Endothelial cell of umbilical vein (primary cell): ENCODE measurements around the gene EFCAB13. TPM values are rescaled to one million over a fixed set of nuclear protein-coding genes. Genes with fewer than 3 reads are reported as not detected.

Experiments
- BruUV-seq: library from RNA; stranded (reverse); fragments of 400-500 nt; replicated peaks from 2 replicates; lab custom pipeline; 2021; lab: Mats Ljungman, UMichigan
- CTCF ChIA-PET: fragments of 300-600, 350-600 bp; sonication (Branson Sonifier 250); formaldehyde crosslinking; loops from one replicate; lab custom pipeline; 2021; ENCODE audit warnings: antibody characterized with exemption, inconsistent platforms; lab: Charles Lee
- POLR2A ChIA-PET: fragments of 300-600, 350-600 bp; sonication (Branson Sonifier 250); formaldehyde crosslinking; loops from one replicate; lab custom pipeline; 2021; ENCODE audit warnings: antibody characterized with exemption, inconsistent platforms; lab: Charles Lee
- DNase-seq: peaks from one replicate; pipeline ENCODE4 v3.0.0-alpha.2; 2011; ENCODE audit warnings: low read depth, low spot score
- FAIRE-seq: peaks from 2 replicates; lab custom pipeline; 2011; peaks lifted over from hg19 to GRCh38; lab: Jason Lieb, UNC
- H2AFZ ChIP-seq: 2 replicates; pipeline ENCODE4 v1.6.0; 2012; ENCODE audit warnings: low read depth, low read length, control low read depth, inconsistent platforms
- H3K27ac ChIP-seq: 2 replicates; pipeline ENCODE4 v1.5.1; 2011; ENCODE audit warnings: low read depth, mild to moderate bottlenecking, control low read depth, low read length, moderate library complexity; ENCODE audit not compliant: insufficient read depth
- H3K27me3 ChIP-seq, 2 experiments: 2 replicates each; pipeline versions ENCODE4 v1.6.0 to v1.6.1; 2011; ENCODE audit warnings: low read length in 2 of 2, mixed read lengths in 1 of 2; ENCODE audit not compliant: control insufficient read depth in 2 of 2, insufficient read depth in 2 of 2
- H3K36me3 ChIP-seq, 2 experiments: 2 replicates in 1 of 2; 3 replicates in 1 of 2; pipeline ENCODE4 v1.5.1; 2011; ENCODE audit warnings: low read length in 2 of 2, mild to moderate bottlenecking in 1 of 2, moderate library complexity in 1 of 2; ENCODE audit not compliant: control insufficient read depth in 2 of 2, insufficient read depth in 2 of 2; ENCODE audit errors: extremely low read depth in 1 of 2
- H3K4me1 ChIP-seq: 3 replicates; pipeline ENCODE4 v1.5.1; 2011; ENCODE audit warnings: mild to moderate bottlenecking, low read length; ENCODE audit not compliant: control insufficient read depth, insufficient read depth; ENCODE audit errors: extremely low read depth
- H3K4me2 ChIP-seq: 2 replicates; pipeline ENCODE4 v1.6.1; 2011; ENCODE audit warnings: low read length, control low read depth, mixed read lengths; ENCODE audit not compliant: insufficient read depth
- H3K4me3 ChIP-seq, 3 experiments: fragments of 200-600 bp in 1 of 3; sonication (generic), shearing (Covaris generic) in 1 of 3; replicated peaks in 1 of 3; 2 replicates each; pipeline ENCODE4 v1.5.1; 2011 to 2016; ENCODE audit warnings: control low read depth in 3 of 3, low read length in 3 of 3, mild to moderate bottlenecking in 2 of 3, inconsistent platforms in 1 of 3, low read depth in 1 of 3, moderate library complexity in 1 of 3; ENCODE audit not compliant: insufficient read depth in 1 of 3
- H3K79me2 ChIP-seq: 2 replicates; pipeline ENCODE4 v1.6.0; 2012; ENCODE audit warnings: low read length, inconsistent platforms; ENCODE audit not compliant: control insufficient read depth, insufficient read depth
- H3K9ac ChIP-seq: replicated peaks from 2 replicates; pipeline ENCODE3; 2011; ENCODE audit warnings: low read length, control low read depth; ENCODE audit not compliant: insufficient read depth; ENCODE audit errors: extremely low read depth
- H3K9me1 ChIP-seq: replicated peaks from 3 replicates; pipeline ENCODE4 v1.6.0; 2011; ENCODE audit warnings: mild to moderate bottlenecking, low read length; ENCODE audit not compliant: control insufficient read depth, insufficient read depth; ENCODE audit errors: extremely low read depth
- H3K9me3 ChIP-seq: replicated peaks from 2 replicates; pipeline ENCODE4 v1.5.1; 2012; ENCODE audit warnings: low read length, inconsistent platforms; ENCODE audit not compliant: control insufficient read depth, insufficient read depth
- H4K20me1 ChIP-seq: replicated peaks from 2 replicates; pipeline ENCODE3; 2011; ENCODE audit warnings: mild to moderate bottlenecking, low read length; ENCODE audit not compliant: control insufficient read depth, insufficient read depth; ENCODE audit errors: extremely low read depth
- CTCF ChIP-seq, 2 donors: IDR thresholded peaks; 1 replicate in 1 of 2; 2 replicates in 1 of 2; pipeline ENCODE4 v1.5.1; 2011; ENCODE audit warnings: low read length in 2 of 2, mild to moderate bottlenecking in 2 of 2, moderate library complexity in 2 of 2, control low read depth in 1 of 2, inconsistent platforms in 1 of 2, low read depth in 1 of 2; ENCODE audit not compliant: insufficient read depth in 1 of 2; ENCODE audit errors: extremely low read depth in 1 of 2
- EZH2 ChIP-seq: IDR thresholded peaks from 2 replicates; pipeline ENCODE4 v1.6.1; 2012; ENCODE audit warnings: borderline replicate concordance, low read depth, mild to moderate bottlenecking, moderate library complexity, low read length, inconsistent platforms; ENCODE audit not compliant: severe bottlenecking
- FOS ChIP-seq: IDR thresholded peaks from 2 replicates; pipeline ENCODE4 v1.6.1; 2011; ENCODE audit warnings: mild to moderate bottlenecking, low read length, moderate library complexity, borderline replicate concordance; ENCODE audit not compliant: insufficient read depth
- GATA2 ChIP-seq: IDR thresholded peaks from 2 replicates; pipeline ENCODE4 v1.7.0; 2011; ENCODE audit warnings: low read depth, mild to moderate bottlenecking, moderate library complexity, mixed read lengths, low read length; ENCODE audit not compliant: insufficient read length, insufficient read depth
- JUN ChIP-seq: IDR thresholded peaks from 2 replicates; pipeline ENCODE4 v1.6.1; 2011; ENCODE audit warnings: borderline replicate concordance, low read depth; ENCODE audit not compliant: insufficient read length, insufficient read depth
- MAX ChIP-seq: IDR thresholded peaks from 2 replicates; pipeline ENCODE4 v1.6.1; 2011; ENCODE audit not compliant: insufficient read depth, insufficient read length
- MYC ChIP-seq: IDR thresholded peaks from one replicate; pipeline ENCODE4 v1.6.1; 2011; ENCODE audit warnings: mild to moderate bottlenecking, low read depth, low read length
- POLR2A ChIP-seq: IDR thresholded peaks from 2 replicates; pipeline ENCODE4 v1.6.1; 2012; ENCODE audit warnings: low read depth, mild to moderate bottlenecking, control low read depth, low read length
- POLR2AphosphoS5 ChIP-seq: IDR thresholded peaks from 2 replicates; pipeline ENCODE4 v1.6.1; 2012; ENCODE audit warnings: low read depth, mild to moderate bottlenecking, control low read depth, low read length, moderate library complexity; ENCODE audit not compliant: insufficient read depth
- dilution Hi-C: fragments of 300-500 bp; cut with MboI; formaldehyde crosslinking; loops from one replicate; pipeline ENCODE4 v1.15.0; 2019; ENCODE audit warnings: low sequenced_read_pairs; ENCODE audit not compliant: extremely low pct_ligation_motif_present
- intact Hi-C: fragments of 100-400 bp; cut with micrococcal nuclease; formaldehyde crosslinking; loops from one replicate; pipeline ENCODE4 v1.10.0; 2022
- polyA plus RNA-seq, 4 experiments: library from polyadenylated mRNA; depleted of rRNA in 3 of 4; stranded (reverse) in 3 of 4; unstranded in 1 of 4; fragments of >200 nt; gene quantifications; 2 replicates each; pipeline versions ENCODE4 v1.2.1 to v1.2.3, GENCODE V29; 2011 to 2012; ENCODE audit warnings: missing spikeins in 1 of 4
- total RNA-seq: library from RNA; stranded (reverse); gene quantifications from 2 replicates; pipeline ENCODE4 v1.2.3, GENCODE V29; 2021

Gene EFCAB13
- total and polyA plus RNA-seq, 2 donors (not counting 3 experiments of a cell fraction or from before 2014, with no cell fraction given) = 0.86 to 12.9 TPM

- no TSS peak for BruUV-seq
- Histone ChIP-seq H2AFZ (no peak overlapping the region), H3K4me1 (peaks cover 22% of the 10 kb centered on the region), H3K4me3 (no peak overlapping the region), H3K36me3 (peaks cover 9 to 32% of the 10 kb centered on the region in 2 experiments), H3K79me2 (no peaks in the 10 kb centered on the region), H3K27me3 (no peaks in the 10 kb centered on the region), H3K9ac (no peak overlapping the region), H3K27ac (no peak overlapping the region), H3K4me2 (no peak overlapping the region), H3K9me1 (no peaks in the 10 kb centered on the region), H4K20me1 (no peaks in the 10 kb centered on the region), H3K9me3 (no peaks in the 10 kb centered on the region)
- dilution Hi-C loops (no loop called here), intact Hi-C loops (no loop called here)
- DNase-seq = no peak
- no peak for TF ChIP-seq POLR2A
- TF ChIP-seq MAX = no peak
- TF ChIP-seq CTCF (IDR thresholded peaks at IDR 0.05; ENCODE audit: extremely low read depth in 1 of 2, insufficient read depth in 1 of 2, low read depth in 1 of 2, low read length in 2 of 2) = no peak
- no peak for TF ChIP-seq JUN
- no peak for TF ChIP-seq GATA2
- no peak for TF ChIP-seq FOS
- TF ChIP-seq EZH2 = no peak
- no peak for TF ChIP-seq POLR2AphosphoS5
- TF ChIP-seq MYC = no peak
- CTCF ChIA-PET = interaction anchor here (1.2 kb wide), 1 partner anchor 50 kb away, joined by 3 read pairs; the partner anchor contains the start of gene ITGB3
- FAIRE-seq = no peak
- POLR2A ChIA-PET = interaction anchor here (0.8 kb wide), 1 partner anchor 64 kb away, joined by 6 read pairs; no protein-coding TSS in a partner anchor
Observed at GRCh38 chr17:47304186-47304585, 19.6 kb upstream of the EFCAB13 start.
